ENCODE results near the gene LIPG. TPM values are rescaled to one million over a fixed set of nuclear protein-coding genes. Genes with fewer than 3 reads are reported as not detected.

The LIPG gene
- total RNA-seq, 2 experiments from 2014 or later: not detected

DNA sequence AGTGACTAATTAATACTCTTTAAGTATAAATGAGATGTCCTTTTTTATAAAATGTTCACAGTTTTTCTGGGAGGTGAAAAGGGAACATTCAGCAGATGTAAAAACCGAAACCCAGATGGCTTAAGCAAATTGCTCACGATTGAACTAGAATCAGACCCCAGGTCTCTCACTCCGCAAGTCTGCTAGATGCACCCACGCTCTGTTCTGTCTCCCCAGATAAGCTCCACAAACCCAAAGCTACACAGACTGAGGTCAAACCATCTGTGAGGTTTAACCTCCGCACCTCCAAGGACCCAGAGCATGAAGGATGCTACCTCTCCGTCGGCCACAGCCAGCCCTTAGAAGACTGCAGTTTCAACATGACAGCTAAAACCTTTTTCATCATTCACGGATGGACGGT, 3.2 kb downstream of the LIPG start:
- H3K36me3 ChIP-seq (ENCODE audit: insufficient read depth, low read length): no peaks in the 10 kb centered on the region
- no peak overlapping the region; the same call in 1 of the 2 replicates for H3K4me2 ChIP-seq (ENCODE audit: low read length)
- DNase-seq (ENCODE audit: low spot score): no peak
- BruUV-seq (replicated peaks): no TSS peak
- no peaks in the 10 kb centered on the region for H3K79me2 ChIP-seq (ENCODE audit: insufficient read depth, low read depth, low read length)
- no peaks in the 10 kb centered on the region for H3K9me2 ChIP-seq (ENCODE audit: insufficient read depth, low read length)
- CTCF ChIA-PET (ENCODE audit: unreplicated experiment): no interaction called here
- H3K4me1 ChIP-seq (ENCODE audit: insufficient read depth, low read length, poor library complexity, severe bottlenecking): no peaks in the 10 kb centered on the region
- intact Hi-C loops (cut with micrococcal nuclease; ENCODE audit: unreplicated experiment): no loop called here
- no peak overlapping the region for H3K4me3 ChIP-seq (ENCODE audit: low read depth, low read length, poor library complexity, severe bottlenecking)
- no peak overlapping the region for H3K27ac ChIP-seq (ENCODE audit: low read depth, low read length, poor library complexity, severe bottlenecking)
- POLR2A ChIA-PET: no interaction called here
- H2AFZ ChIP-seq (ENCODE audit: low read length): no peak overlapping the region
- H3K9me3 ChIP-seq (ENCODE audit: low read length): no peaks in the 10 kb centered on the region
- TF ChIP-seq EZH2phosphoT487 (IDR thresholded peaks at IDR 0.05; ENCODE audit: borderline replicate concordance, low read depth, low read length): no peak
- TF ChIP-seq, protein P1, sequence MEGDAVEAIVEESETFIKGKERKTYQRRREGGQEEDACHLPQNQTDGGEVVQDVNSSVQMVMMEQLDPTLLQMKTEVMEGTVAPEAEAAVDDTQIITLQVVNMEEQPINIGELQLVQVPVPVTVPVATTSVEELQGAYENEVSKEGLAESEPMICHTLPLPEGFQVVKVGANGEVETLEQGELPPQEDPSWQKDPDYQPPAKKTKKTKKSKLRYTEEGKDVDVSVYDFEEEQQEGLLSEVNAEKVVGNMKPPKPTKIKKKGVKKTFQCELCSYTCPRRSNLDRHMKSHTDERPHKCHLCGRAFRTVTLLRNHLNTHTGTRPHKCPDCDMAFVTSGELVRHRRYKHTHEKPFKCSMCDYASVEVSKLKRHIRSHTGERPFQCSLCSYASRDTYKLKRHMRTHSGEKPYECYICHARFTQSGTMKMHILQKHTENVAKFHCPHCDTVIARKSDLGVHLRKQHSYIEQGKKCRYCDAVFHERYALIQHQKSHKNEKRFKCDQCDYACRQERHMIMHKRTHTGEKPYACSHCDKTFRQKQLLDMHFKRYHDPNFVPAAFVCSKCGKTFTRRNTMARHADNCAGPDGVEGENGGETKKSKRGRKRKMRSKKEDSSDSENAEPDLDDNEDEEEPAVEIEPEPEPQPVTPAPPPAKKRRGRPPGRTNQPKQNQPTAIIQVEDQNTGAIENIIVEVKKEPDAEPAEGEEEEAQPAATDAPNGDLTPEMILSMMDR (conservative IDR thresholded peaks at IDR 0.05; ENCODE audit: low read length): no peak
- H4K20me1 ChIP-seq (ENCODE audit: insufficient read depth, low read length): no peaks in the 10 kb centered on the region

DNA sequence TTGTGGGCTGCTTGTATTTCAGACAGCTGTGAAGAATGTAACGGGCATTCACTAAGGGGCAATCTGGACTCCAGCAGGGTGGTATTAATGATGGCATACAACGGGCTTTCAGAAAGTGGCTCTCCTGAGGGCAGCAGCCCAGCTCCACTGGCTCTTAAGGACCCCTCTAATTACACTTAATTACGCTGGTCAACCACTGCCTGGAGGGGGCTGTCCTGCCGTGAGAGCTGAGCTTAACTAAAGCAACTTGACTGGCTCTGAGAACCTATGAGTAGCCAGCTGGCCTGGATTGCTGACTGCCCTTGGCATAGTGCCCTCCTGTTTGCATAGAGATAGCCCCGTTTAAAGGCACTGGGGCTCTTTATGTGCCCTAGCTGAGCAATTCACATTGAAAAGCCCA, 3.8 kb downstream of the LIPG start:
- intact Hi-C loops (cut with micrococcal nuclease; ENCODE audit: unreplicated experiment): no loop called here
- CTCF ChIA-PET (ENCODE audit: unreplicated experiment): no interaction called here
- no peak overlapping the region for H3K4me3 ChIP-seq (ENCODE audit: low read depth, low read length, poor library complexity, severe bottlenecking)

DNA sequence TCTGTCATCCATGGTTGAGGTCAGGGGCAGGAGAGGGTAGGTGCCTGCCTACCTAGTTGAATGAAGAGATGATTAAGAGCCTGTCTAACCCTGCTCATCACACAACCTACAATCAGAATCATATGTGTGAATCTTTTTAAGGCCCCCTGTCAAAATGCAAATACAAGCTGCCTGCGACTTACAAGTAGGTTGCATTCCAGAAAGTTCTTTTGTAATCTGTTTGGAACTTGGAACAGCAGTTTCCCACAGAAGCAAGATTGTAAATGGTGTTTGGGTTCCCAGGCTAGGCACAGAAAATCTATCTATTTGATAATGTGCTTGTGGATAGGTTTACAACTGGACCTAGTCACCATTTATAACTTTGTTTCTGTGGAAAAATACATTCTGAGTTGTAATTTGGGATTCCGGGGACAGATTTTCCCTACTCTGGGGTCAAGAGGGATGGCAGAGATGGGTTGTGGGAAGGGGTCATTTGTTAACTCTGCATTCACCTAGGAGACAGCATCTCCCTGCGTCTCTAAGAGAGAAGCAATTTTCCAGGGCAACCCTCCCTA, 4.4 kb downstream of the LIPG start:
- Histone ChIP-seq H3K36me3 (ENCODE audit: insufficient read depth, low read length) (no peaks in the 10 kb centered on the region), H3K27ac (ENCODE audit: low read depth, low read length, poor library complexity, severe bottlenecking) (no peak overlapping the region), H3K9me2 (ENCODE audit: insufficient read depth, low read length) (no peaks in the 10 kb centered on the region), H4K20me1 (ENCODE audit: insufficient read depth, low read length) (no peaks in the 10 kb centered on the region), H3K9me3 (ENCODE audit: low read length) (no peaks in the 10 kb centered on the region), H3K4me3 (ENCODE audit: low read depth, low read length, poor library complexity, severe bottlenecking) (no peak overlapping the region), H3K4me1 (ENCODE audit: insufficient read depth, low read length, poor library complexity, severe bottlenecking) (no peaks in the 10 kb centered on the region), H3K4me2 (ENCODE audit: low read length) (no peak overlapping the region), H3K79me2 (ENCODE audit: insufficient read depth, low read depth, low read length) (no peaks in the 10 kb centered on the region), H2AFZ (ENCODE audit: low read length) (no peak overlapping the region)
- POLR2A ChIA-PET: no interaction called here
- DNase-seq (ENCODE audit: low spot score): no peak
- BruUV-seq (replicated peaks): no TSS peak
- CTCF ChIA-PET (ENCODE audit: unreplicated experiment): no interaction called here
- intact Hi-C loops (cut with micrococcal nuclease; ENCODE audit: unreplicated experiment): no loop called here
- no peak for TF ChIP-seq EZH2phosphoT487 (IDR thresholded peaks at IDR 0.05; ENCODE audit: borderline replicate concordance, low read depth, low read length)
- TF ChIP-seq, protein P1 (conservative IDR thresholded peaks at IDR 0.05; ENCODE audit: low read length): no peak

More for the DNA sequence above, 3.8 kb downstream of the LIPG start:
- Histone ChIP-seq H3K79me2 (ENCODE audit: insufficient read depth, low read depth, low read length) (no peaks in the 10 kb centered on the region), H4K20me1 (ENCODE audit: insufficient read depth, low read length) (no peaks in the 10 kb centered on the region), H3K4me2 (ENCODE audit: low read length) (no peak overlapping the region), H3K27ac (ENCODE audit: low read depth, low read length, poor library complexity, severe bottlenecking) (no peak overlapping the region), H3K4me1 (ENCODE audit: insufficient read depth, low read length, poor library complexity, severe bottlenecking) (no peaks in the 10 kb centered on the region), H2AFZ (ENCODE audit: low read length) (no peak overlapping the region), H3K9me2 (ENCODE audit: insufficient read depth, low read length) (no peaks in the 10 kb centered on the region), H3K9me3 (ENCODE audit: low read length) (no peaks in the 10 kb centered on the region), H3K36me3 (ENCODE audit: insufficient read depth, low read length) (no peaks in the 10 kb centered on the region)
- no peak for DNase-seq (ENCODE audit: low spot score)
- TF ChIP-seq EZH2phosphoT487 (IDR thresholded peaks at IDR 0.05; ENCODE audit: borderline replicate concordance, low read depth, low read length): no peak
- TF ChIP-seq, protein P1 (conservative IDR thresholded peaks at IDR 0.05; ENCODE audit: low read length): no peak
- POLR2A ChIA-PET: no interaction called here
- BruUV-seq (replicated peaks): no TSS peak
